M059J (cell line): ENCODE data around the gene CAMK2G. TPM values are rescaled to one million over a fixed set of nuclear protein-coding genes. Genes with fewer than 3 reads are reported as not detected.
"Not testable (repeated sequence)": the region's sequence is repeated elsewhere in the genome, so short reads cannot be mapped to it uniquely, and the experiment has no call there.

Source experiments
- DNase-seq: peaks from one replicate; pipeline ENCODE4 v3.0.0-alpha.2; 2012; ENCODE audit warnings: low read depth
- total RNA-seq: library from RNA; depleted of rRNA; stranded (reverse); fragments of >200 nt; shearing (Covaris generic); gene quantifications from 2 replicates; pipeline ENCODE4 v1.2.3, GENCODE V29; 2014

Gene CAMK2G
- total RNA-seq, 1 experiment from 2014 or later, result 42.2 TPM

- no peak for DNase-seq
These were observed 33.8 kb downstream of the CAMK2G start for GRCh38 chr10:73840403-73841060.

- DNase-seq, result peak; percentile 14
These were observed 34.3 kb downstream of the CAMK2G start for GRCh38 chr10:73840056-73840402.

DNA sequence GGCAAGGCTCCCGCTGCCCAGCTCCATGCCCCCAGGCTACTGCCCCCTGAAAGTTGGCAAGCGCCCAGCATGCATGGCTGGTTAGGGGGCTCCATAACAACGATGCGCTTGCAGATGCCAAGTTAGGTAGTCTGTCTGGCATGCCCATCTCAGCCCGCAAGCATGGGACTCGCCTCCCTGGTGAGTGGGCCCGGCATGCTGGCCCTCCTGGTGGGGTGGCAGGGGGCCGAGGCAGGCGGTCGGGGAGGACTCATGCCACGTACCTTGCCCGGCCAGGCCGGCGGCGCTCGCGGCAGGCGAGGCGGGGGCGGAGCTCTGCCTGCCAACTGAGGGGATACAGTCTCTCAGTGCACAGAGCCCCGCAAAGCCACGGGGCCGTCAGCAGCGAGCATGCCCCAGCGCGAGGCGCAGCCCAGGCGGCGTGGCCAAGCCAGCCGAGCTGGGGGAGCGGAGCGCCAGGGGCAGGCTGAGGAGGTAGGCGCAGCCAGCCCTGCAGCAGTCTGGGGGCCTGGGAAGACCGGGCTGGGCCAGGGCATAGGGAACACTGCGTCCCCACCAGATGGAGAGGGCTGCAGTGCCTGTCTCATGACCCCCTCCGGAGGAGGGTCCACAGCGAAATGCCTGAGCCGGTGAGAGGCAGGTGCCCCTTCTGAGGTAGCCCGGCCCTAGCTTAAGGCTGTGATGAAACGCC is 34.9 kb downstream of the CAMK2G start:
- DNase-seq, result no peak

- DNase-seq, result no peak
These were observed 35.5 kb downstream of the CAMK2G start for GRCh38 chr10:73838827-73839226.

DNA sequence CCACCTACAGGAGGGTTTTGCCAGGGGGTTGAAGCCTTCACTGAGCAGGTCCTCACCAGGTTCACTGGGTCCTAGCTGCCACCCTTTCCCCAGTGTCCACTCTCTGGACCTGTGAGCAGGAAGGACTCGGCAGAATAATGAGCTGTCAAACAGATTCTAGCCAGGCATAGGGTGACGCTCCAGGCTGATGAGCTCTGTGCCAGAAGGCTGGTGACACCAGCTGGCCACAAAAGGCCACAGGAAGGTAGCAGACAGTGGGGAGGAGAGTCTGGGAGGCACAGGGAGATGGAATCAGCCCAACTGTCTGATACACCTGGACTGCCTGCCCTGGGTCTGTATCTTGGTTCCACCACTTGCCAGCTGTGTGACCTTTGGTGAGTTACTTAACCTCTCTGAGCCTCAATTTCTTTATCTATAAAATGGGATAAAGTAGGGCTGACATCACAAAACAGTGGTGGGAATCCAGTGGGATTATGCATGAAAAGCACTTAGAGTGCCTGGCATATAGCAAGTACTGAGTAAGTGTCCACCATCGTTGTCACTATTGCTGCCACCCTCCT is 36.3 kb downstream of the CAMK2G start:
- no peak for DNase-seq

- peak; percentile 45 for DNase-seq
These were observed 37.3 kb downstream of the CAMK2G start for GRCh38 chr10:73837072-73837471.

DNA sequence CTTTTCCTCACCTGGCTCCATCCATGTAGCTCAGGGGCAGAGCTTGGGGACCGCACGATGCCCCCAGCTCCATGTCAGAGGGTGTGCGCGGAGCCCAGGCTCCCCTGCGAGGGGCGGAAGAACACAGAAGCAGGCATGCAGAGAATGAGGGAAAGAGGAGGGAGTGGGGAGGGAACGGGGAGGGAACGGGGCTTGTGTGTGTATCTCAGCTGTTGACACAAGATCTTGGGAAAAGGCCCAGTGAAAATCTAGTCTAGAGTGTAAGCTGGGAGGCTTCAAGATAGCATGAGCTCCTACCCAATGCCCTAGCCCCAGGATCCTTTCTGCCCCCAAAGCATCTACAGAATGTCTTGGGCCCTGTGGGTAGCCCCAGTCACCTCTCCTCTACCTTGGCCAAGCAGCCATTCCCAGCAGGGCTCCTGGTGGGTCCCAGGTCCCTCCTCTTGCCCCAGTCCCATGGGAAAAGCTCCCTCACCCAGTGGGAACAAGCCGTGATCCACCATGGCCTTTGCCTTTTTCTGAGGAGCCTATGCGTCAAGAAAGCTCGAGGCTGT is 37.9 kb downstream of the CAMK2G start:
- no peak for DNase-seq

DNA sequence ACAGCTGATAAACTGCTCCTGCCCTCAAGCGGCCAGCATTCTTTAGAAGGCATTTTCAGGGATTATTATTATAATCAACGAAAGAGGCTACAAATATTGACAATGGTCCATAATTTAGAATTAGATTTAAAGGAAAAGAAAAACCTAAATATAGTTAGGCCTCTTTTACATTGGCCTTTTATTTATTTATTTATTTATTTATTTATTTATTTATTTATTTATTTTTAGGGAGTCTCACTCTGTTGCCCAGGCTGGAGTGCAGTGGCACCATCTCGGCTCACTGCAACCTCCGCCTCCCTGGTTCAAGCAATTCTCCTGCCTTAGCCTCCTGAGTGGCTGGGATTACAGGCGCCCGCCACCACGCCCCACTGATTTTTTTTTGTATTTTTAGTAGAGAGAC is 45.3 kb downstream of the CAMK2G start:
- DNase-seq, result not testable (repeated sequence)

GRCh38 chr10:73828161-73828560 is 46.2 kb downstream of the CAMK2G start:
- peak; percentile 57 for DNase-seq

GRCh38 chr10:73827346-73828089 is 46.8 kb downstream of the CAMK2G start:
- DNase-seq, result peak; percentile 96

- DNase-seq, result no peak
These were observed 50.1 kb downstream of the CAMK2G start for GRCh38 chr10:73824146-73824725.

DNA sequence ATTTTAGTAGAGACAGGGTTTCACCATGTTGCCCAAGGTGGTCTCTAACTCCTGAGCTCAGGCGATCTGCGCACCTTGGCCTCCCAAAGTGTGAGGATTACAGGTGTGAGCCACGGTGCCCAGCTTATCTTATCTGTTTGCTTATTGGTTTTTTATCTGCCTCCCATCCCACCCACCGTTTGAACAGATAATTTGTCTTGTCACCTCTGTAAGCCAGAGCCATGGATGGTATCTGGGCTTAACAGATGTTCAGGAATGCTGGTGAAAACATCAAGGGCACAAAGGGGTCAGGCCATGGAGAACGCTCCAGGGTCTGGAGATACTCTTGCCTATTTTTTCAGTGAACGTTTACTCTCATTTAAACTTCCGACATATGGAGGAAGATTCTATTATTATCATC is 51.0 kb downstream of the CAMK2G start:
- no peak for DNase-seq

DNA sequence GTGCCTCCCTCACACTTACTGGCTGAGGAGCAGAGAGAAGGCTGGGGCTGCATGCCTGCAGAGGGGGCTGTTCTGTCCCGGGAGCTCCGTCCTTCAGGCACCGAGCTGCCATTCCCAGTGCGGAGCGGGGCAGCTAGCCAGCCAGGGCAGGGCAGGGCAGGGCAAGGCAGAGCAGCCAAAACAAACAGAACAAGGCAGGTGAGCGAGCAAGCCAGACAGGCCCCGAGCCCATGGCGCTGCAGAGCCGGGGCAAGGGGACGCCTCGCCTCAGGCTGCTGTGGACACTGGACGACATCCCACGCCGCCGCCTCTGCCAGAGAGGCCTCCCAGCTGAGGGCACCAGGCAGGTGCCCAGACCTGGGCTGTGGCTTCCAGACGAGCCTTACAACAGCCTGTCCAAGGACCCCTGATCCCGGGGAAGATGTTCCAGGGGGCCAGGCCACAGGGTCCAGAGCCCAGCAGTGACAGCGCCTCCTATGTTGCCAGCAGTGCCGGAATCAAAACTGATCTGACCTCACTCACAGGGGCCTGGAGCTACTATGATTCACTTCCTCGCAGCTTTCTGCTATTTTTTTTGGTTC is 54.8 kb downstream of the CAMK2G start:
- no peak for DNase-seq

- DNase-seq, result no peak
These were observed 55.3 kb downstream of the CAMK2G start for GRCh38 chr10:73819081-73819480.

DNA sequence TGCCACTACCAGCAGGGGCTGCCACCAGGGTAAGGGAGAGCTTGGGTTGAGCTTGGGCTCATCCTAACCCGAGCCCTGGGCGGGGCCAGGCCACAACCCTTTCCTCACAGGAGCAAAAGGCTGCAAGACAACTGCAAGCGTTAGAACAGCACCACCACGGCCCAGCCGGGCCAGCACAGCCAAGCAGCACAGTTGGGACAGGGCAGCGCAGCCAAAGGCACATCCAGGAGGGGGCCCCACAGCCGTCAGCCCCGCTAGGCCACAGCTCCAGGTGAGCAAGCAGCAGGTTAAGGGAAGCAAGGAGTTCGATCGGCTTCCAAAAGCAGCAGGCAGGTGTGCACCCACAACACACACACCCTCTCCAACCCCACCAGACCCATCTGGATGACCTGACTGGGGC is 56.0 kb downstream of the CAMK2G start:
- DNase-seq, result no peak

DNA sequence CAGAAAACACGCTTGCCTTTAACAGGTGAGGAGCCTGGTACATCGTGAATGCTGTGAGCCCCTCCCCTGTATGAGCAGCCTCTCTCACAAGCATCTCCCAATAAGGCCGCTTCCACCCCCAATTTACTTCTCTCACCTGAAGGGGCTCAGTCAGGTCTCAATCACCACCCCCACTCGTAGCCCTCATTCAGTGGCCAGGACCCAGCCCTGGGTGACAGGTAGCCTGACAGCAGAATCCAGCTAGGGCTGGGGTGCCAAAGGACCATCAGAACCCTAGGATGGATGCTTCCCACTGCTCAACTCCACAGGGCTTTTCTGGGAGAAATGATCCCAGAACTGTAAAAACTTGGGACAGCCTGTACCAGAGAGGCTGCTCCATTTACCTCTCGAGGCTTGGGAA is 56.5 kb downstream of the CAMK2G start:
- DNase-seq, result no peak

- no peak for DNase-seq
These were observed 57.2 kb downstream of the CAMK2G start for GRCh38 chr10:73816917-73817729.

- DNase-seq, result no peak
These were observed 58.7 kb downstream of the CAMK2G start for GRCh38 chr10:73815719-73816030.

DNA sequence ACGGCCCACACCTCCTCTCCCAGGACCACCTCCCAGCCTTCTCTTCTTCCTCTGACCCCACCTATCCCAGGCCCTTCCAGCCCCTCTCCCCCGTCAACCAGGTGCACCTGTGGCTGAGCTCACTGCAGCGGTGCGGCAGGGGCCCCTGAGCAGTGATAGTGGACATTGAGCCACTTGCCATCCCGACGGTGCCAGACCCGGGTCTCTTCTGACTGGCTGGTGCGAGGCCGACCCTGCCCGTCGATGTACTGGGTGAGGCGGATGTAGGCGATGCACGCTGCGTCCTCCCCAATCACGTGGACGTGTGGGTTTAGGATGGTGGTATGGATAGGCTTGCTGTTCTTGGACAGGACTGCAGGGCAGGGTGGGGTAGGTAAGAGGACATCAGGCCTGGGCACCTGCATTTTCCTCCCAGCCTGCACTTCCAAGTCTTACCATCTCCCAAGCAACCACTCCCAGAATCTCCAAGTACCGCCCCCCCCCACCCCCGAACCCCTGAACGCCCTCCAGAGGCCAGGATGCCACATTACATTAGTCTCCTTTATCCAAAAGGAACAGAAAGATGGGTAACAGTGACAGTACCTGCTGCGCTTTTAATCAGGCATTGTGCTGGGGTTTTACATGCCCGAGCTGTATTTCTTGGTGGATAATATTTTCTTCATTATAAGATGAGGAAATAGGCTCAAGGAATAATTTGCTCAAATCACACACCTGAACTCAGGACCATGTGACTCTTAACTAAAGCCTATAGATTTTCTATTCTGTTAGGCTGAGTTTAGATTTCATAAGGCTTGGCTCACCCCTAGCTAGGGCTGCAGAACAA is 59.2 kb downstream of the CAMK2G start:
- no peak for DNase-seq

- no peak for DNase-seq
These were observed 60.0 kb downstream of the CAMK2G start for GRCh38 chr10:73814276-73814895.
